GM12865 (cell line): Measurements from ENCODE around the gene TXNDC8.
"Not testable (repeated sequence)": the region's sequence is repeated elsewhere in the genome, so short reads cannot be mapped to it uniquely, and the experiment has no call there.

ENCODE experiments used
- DNase-seq: peaks from one replicate; pipeline ENCODE4 v3.0.0; 2010; ENCODE audit warnings: low read depth
- H3K4me3 ChIP-seq: 2 replicates; pipeline ENCODE4 v1.5.1; 2011; ENCODE audit warnings: mild to moderate bottlenecking, low read depth, low read length, control low read depth
- CTCF ChIP-seq: IDR thresholded peaks from 2 replicates; pipeline ENCODE4 v1.5.1; 2011; ENCODE audit warnings: low read length, control low read depth, low read depth, inconsistent platforms; ENCODE audit not compliant: insufficient read depth; ENCODE audit errors: missing control alignments

The TXNDC8 gene

GRCh38 chr9:110337727-110338126, at the start of gene TXNDC8:
TXNDC8 (minus strand) TSS chr9:110337863.
- H3K4me3 ChIP-seq: no peak within 1 kb of the TSS
- no peak for TF ChIP-seq CTCF
- DNase-seq: no peak

GRCh38 chr9:110383491-110383890, 45.8 kb upstream of the TXNDC8 start:
- no peak for DNase-seq
- H3K4me3 ChIP-seq: no peak overlapping the region
- no peak for TF ChIP-seq CTCF

GRCh38 chr9:110382731-110383130, 45.1 kb upstream of the TXNDC8 start:
- TF ChIP-seq CTCF: no peak
- DNase-seq: no peak
- no peak overlapping the region for H3K4me3 ChIP-seq

GRCh38 chr9:110371411-110372007, 33.8 kb upstream of the TXNDC8 start:
- DNase-seq: no peak
- TF ChIP-seq CTCF: no peak
- no peak overlapping the region for H3K4me3 ChIP-seq

GRCh38 chr9:110370315-110370714, 32.7 kb upstream of the TXNDC8 start:
- no peak for DNase-seq
- no peak overlapping the region for H3K4me3 ChIP-seq
- no peak for TF ChIP-seq CTCF

- TF ChIP-seq CTCF: no peak
- no peak for DNase-seq
- no peak overlapping the region for H3K4me3 ChIP-seq
These were observed 26.8 kb upstream of the TXNDC8 start for GRCh38 chr9:110364451-110364850.

- DNase-seq, H3K4me3 ChIP-seq: not testable (repeated sequence)
These were observed 21.3 kb upstream of the TXNDC8 start for GRCh38 chr9:110358992-110359391.
